Activated B cell treated with CpG ODN at 0.5 μM for 24 hours (primary cell): ENCODE data around the gene DPPA5. TPM values are rescaled to one million over a fixed set of nuclear protein-coding genes. Genes with fewer than 3 reads are reported as not detected.
"Not testable (repeated sequence)": the region's sequence is repeated elsewhere in the genome, so short reads cannot be mapped to it uniquely, and the experiment has no call there.

Experiments
- ATAC-seq: fragments of 200-7000 bp; cut with Tn5 transposase; one replicate; pipeline ENCODE4 v1.10.0; 2021; ENCODE audit warnings: low read depth, mild to moderate bottlenecking, moderate library complexity
- CTCF ChIA-PET: fragments of 350-600 bp; sonication (Branson Sonifier 250); formaldehyde crosslinking; loops from one replicate; lab custom pipeline; 2021; ENCODE audit warnings: antibody characterized with exemption; lab: Charles Lee
- POLR2A ChIA-PET: fragments of 350-600 bp; sonication (Branson Sonifier 250); formaldehyde crosslinking; loops from one replicate; lab custom pipeline; 2021; ENCODE audit warnings: antibody characterized with exemption; lab: Charles Lee
- DNase-seq: peaks from one replicate; pipeline ENCODE4 v3.0.0; 2022
- H3K27ac Mint-ChIP-seq: one replicate; pipeline ENCODE4 v1.8.0; 2020; ENCODE audit warnings: mixed read lengths
- H3K27me3 Mint-ChIP-seq: one replicate; pipeline ENCODE4 v1.8.0; 2021; ENCODE audit warnings: mixed read lengths
- H3K36me3 Mint-ChIP-seq: one replicate; pipeline ENCODE4 v1.8.0; 2021; ENCODE audit warnings: low read depth, mixed read lengths
- H3K4me1 Mint-ChIP-seq: one replicate; pipeline ENCODE4 v1.8.0; 2021; ENCODE audit warnings: mixed read lengths
- H3K4me3 Mint-ChIP-seq: one replicate; pipeline ENCODE4 v1.8.0; 2020; ENCODE audit warnings: mild to moderate bottlenecking, mixed read lengths
- H3K9me3 Mint-ChIP-seq: one replicate; pipeline ENCODE4 v1.8.0; 2020; ENCODE audit warnings: mixed read lengths
- intact Hi-C: fragments of 100-400 bp; cut with micrococcal nuclease; formaldehyde crosslinking; loops from one replicate; pipeline ENCODE4 v1.15.1; 2024
- total RNA-seq: library from RNA; stranded (reverse); gene quantifications from 2 replicates; pipeline ENCODE4 v1.2.3, GENCODE V29; 2022
- TF ChIP-seq, protein P1 (sequence below): fragments of 200-600 bp; IDR thresholded peaks from one replicate; pipeline ENCODE4 v1.8.0; 2022; ENCODE audit warnings: antibody characterized with exemption, mild to moderate bottlenecking

Gene DPPA5
- total RNA-seq, 1 donor from 2014 or later: not detected

DNA sequence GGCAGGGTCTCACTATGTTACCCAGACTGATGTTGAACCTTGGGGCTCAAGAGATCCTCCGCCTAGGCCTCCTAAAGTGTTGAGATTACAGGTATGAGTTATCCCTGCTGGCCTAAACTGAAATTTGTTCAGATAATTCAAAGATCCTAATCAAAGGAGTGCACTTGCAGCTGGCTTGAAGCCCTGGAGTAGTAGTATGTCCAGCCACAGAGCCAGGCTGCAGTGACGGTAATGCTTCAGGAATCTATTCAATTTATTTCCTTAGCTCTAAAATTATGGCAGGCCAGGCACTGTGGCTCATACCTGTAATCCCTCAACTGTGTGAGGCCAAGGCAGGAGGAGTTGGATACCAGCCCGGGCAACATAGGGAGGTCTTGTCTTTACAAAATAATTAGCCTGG lies 39.2 kb upstream of the DPPA5 start:
- Mint-ChIP-seq H3K9me3 (no peaks in the 10 kb centered on the region), H3K27ac (no peak overlapping the region), H3K4me3 (no peak overlapping the region), H3K36me3 (no peaks in the 10 kb centered on the region), H3K27me3 (no peaks in the 10 kb centered on the region), H3K4me1 (peaks cover 6% of the 10 kb centered on the region)
- ChIA-PET POLR2A (no interaction called here), CTCF (no interaction called here)
- no peak for ATAC-seq
- intact Hi-C loops: loop anchor here (10.0 kb wide), 1 partner anchor 768 kb away; the partner anchor contains the start of gene KCNQ5
- TF ChIP-seq, protein P1, sequence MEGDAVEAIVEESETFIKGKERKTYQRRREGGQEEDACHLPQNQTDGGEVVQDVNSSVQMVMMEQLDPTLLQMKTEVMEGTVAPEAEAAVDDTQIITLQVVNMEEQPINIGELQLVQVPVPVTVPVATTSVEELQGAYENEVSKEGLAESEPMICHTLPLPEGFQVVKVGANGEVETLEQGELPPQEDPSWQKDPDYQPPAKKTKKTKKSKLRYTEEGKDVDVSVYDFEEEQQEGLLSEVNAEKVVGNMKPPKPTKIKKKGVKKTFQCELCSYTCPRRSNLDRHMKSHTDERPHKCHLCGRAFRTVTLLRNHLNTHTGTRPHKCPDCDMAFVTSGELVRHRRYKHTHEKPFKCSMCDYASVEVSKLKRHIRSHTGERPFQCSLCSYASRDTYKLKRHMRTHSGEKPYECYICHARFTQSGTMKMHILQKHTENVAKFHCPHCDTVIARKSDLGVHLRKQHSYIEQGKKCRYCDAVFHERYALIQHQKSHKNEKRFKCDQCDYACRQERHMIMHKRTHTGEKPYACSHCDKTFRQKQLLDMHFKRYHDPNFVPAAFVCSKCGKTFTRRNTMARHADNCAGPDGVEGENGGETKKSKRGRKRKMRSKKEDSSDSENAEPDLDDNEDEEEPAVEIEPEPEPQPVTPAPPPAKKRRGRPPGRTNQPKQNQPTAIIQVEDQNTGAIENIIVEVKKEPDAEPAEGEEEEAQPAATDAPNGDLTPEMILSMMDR: no peak
- DNase-seq: no peak

DNA sequence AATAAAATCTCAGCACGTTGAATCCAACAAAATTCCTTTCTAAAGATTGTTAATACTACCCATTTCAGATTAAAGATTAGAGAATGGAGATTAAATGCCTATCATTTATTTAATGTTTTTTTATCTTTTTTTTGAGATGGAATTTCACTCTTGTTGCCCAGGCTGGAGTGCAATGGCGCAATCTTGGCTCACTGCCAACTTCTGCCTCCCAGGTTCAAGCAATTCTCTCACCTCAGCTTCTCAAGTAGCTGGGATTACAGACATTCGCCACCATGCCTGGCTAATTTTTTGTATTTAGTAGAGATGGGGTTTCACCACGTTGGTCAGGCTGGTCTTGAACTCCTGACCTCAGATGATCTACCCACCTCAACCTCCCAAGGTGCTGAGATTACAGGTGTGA lies 38.1 kb upstream of the DPPA5 start:
- H3K27ac Mint-ChIP-seq, ATAC-seq, H3K4me3 Mint-ChIP-seq, H3K9me3 Mint-ChIP-seq, H3K27me3 Mint-ChIP-seq, CTCF ChIA-PET, H3K4me1 Mint-ChIP-seq, H3K36me3 Mint-ChIP-seq, POLR2A ChIA-PET, DNase-seq: not testable (repeated sequence)
- intact Hi-C loops: loop anchor here (10.0 kb wide), 1 partner anchor 767 kb away; the partner anchor contains the start of gene KCNQ5

DNA sequence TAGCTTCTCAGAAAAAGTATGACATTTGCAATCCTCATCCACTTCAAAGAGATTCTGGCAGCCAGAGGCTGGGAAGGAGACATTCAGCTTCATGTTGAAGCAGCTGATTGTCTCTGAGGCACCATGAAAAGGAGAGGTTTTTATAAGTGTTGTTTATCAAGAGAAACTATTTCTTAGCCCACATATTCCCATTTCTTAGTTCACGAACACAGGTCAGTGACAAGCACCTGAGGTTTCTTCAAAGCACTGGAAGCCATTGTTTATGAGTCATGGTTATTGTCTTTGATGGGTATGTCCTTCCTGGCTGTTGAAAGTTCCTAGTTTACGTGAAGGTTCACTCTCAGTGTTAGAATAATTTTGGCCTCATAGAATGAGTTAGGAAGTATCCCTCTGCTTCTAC lies 37.6 kb upstream of the DPPA5 start:
- Mint-ChIP-seq H3K9me3 (no peaks in the 10 kb centered on the region), H3K4me1 (peaks cover 6% of the 10 kb centered on the region), H3K36me3 (no peaks in the 10 kb centered on the region), H3K27me3 (peaks cover 3% of the 10 kb centered on the region), H3K27ac (no peak overlapping the region), H3K4me3 (no peak overlapping the region)
- ATAC-seq (no peak), DNase-seq (no peak)
- TF ChIP-seq, protein P1: no peak
- ChIA-PET POLR2A (no interaction called here), CTCF (no interaction called here)
- intact Hi-C loops: loop anchor here (10.0 kb wide), 1 partner anchor 767 kb away; the partner anchor contains the start of gene KCNQ5

DNA sequence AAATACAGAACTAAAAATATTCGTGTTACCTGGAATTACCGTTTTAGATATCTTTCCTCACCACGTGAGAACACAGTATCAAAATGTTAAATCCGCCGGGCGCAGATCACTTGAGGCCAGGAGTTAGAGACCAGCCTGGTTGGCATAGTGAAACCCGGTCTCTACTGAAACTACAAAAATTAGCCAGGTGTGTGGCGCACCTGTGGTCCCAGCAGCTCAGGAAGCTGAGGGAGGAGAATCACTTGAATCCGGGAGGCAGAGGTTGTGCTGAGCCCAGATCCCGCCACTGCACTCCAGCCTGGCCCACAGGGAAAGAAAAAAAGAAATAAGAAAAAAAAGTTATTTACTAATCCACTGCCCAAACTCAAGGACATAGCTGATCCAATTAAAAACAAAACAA lies 35.8 kb upstream of the DPPA5 start:
- no peak overlapping the region for H3K4me3 Mint-ChIP-seq
- no peak overlapping the region for H3K27ac Mint-ChIP-seq

DNA sequence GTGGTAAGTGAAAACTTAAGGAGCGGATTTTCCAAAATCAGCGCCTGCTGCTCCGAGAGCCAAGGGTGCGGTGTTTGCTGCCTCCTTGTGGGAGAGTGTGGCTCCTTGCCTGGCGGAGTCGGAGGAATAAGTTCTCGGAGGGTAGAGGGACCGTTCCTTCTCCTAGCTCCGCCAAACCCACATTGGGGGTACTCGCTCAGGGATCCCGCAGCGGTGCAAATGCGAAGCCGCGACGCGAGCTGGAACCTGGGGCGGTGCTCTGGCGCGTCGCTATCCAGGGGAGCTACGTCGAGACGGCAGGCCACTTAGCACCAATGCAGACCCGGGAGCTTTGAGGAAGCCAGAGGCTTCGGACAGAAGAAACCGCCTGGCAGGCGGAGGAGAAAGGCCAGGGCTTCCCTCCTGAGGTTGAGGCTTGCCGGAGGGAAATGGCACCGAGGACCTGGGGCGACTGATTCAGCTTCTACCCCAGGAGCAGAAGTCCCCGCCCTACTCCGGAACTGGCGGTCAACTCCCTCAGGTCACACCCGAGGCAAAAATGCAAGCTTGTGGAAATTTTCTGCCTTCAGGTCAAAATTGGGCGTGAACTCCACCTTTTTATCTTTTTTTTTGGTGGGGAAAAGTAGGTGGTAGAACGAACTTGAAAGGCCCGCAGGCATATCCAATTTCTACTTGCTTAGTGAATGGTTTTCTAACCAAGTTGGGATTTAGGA lies 34.9 kb upstream of the DPPA5 start:
- CTCF ChIA-PET: interaction anchor here (1.3 to 1.8 kb wide), 2 partner anchors 103 to 773 kb away, joined by 3 to 7 read pairs; no protein-coding TSS in a partner anchor
- H3K36me3 Mint-ChIP-seq: no peaks in the 10 kb centered on the region
- H3K27ac Mint-ChIP-seq: no peak overlapping the region
- intact Hi-C loops: loop anchor here (2.0 kb wide), 1 partner anchor 78 kb away; no protein-coding TSS in a partner anchor
- no peaks in the 10 kb centered on the region for H3K9me3 Mint-ChIP-seq
- H3K27me3 Mint-ChIP-seq: peaks cover 3% of the 10 kb centered on the region
- peaks cover 6% of the 10 kb centered on the region for H3K4me1 Mint-ChIP-seq
- POLR2A ChIA-PET: no interaction called here
- peak overlapping the region; percentile 86 for H3K4me3 Mint-ChIP-seq
- DNase-seq: peak; percentile 20
- TF ChIP-seq, protein P1: no peak
- peak; percentile 81 for ATAC-seq

More for the DNA sequence above, 35.8 kb upstream of the DPPA5 start:
- peaks cover 3% of the 10 kb centered on the region for H3K27me3 Mint-ChIP-seq
- H3K9me3 Mint-ChIP-seq: no peaks in the 10 kb centered on the region
- ATAC-seq: no peak
- intact Hi-C loops: loop anchor here (2.0 to 10.0 kb wide), 2 partner anchors 79 to 765 kb away; partner anchors contain the start of gene KCNQ5
- ChIA-PET POLR2A (interaction anchor here (0.7 kb wide), 1 partner anchor 64 kb away, joined by 3 read pairs; no protein-coding TSS in a partner anchor), CTCF (no interaction called here)
- no peaks in the 10 kb centered on the region for H3K36me3 Mint-ChIP-seq
- no peak for DNase-seq
- H3K4me1 Mint-ChIP-seq: peaks cover 6% of the 10 kb centered on the region
- TF ChIP-seq, protein P1: no peak
